8988T (cell line): ENCODE data around the gene CCDC91.
"Not testable (repeated sequence)": the region's sequence is repeated elsewhere in the genome, so short reads cannot be mapped to it uniquely, and the experiment has no call there.

Experiments used
- DNase-seq: peaks from one replicate; pipeline ENCODE4 v3.0.0; 2011

Gene CCDC91

GRCh38 chr12:28479097-28479496, 288.8 kb downstream of the CCDC91 start:
- not testable (repeated sequence) for DNase-seq

GRCh38 chr12:28479683-28480082, 289.4 kb downstream of the CCDC91 start:
- DNase-seq, result no peak

GRCh38 chr12:28484156-28484555, 293.9 kb downstream of the CCDC91 start:
- no peak for DNase-seq

DNA sequence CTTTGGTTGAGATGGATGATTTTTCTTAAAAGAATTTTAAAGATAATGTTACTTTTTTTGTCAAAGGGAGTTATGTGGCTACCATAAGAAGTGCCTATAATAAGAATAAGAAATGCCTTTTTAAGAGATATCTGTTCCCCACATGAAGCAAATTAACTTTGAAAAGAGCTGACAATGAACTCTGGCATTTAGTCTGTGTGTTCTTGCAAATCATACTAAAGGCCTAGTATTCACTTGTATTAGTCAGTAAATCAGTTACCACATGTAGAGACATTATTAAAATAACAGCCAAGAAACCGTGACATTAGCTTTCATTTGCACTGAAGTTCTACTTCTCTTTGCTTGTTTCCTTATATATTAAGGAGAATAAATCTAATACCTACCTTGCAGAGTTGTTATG, 296.3 kb downstream of the CCDC91 start:
- no peak for DNase-seq

GRCh38 chr12:28489246-28489645, 299.0 kb downstream of the CCDC91 start:
- no peak for DNase-seq

GRCh38 chr12:28497889-28498411, 307.7 kb downstream of the CCDC91 start:
- no peak for DNase-seq

- no peak for DNase-seq
These were observed 308.6 kb downstream of the CCDC91 start for GRCh38 chr12:28498850-28499249.

DNA sequence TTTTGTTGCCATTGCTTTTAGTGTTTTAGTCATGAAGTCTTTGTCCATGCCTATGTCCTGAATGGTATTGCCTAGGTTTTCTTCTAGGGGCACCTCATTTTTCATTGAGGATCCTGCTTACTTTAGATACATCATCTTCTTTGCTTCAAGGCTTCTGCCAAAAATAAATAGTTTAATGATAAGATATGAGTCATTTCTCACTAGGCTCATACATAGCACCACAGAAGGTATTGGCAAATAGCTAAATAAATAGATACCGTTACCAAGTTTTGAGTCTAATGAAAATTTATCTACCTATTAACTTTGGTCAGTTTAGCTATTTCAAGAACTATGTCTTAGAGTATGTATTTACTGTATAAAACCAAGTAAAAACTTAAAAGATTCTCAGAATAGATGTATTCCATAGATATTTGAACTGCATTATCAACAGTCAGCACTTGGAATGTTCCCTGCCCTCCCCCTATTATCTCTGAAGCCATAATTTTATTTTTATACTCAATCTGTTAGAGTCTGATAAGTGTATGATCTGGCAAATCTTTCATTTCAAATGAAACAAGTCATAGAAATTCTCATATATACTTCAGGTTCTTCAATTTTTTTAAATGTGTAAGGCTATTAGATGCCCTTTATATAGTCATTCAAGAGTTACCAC, 310.2 kb downstream of the CCDC91 start:
- DNase-seq, result no peak

DNA sequence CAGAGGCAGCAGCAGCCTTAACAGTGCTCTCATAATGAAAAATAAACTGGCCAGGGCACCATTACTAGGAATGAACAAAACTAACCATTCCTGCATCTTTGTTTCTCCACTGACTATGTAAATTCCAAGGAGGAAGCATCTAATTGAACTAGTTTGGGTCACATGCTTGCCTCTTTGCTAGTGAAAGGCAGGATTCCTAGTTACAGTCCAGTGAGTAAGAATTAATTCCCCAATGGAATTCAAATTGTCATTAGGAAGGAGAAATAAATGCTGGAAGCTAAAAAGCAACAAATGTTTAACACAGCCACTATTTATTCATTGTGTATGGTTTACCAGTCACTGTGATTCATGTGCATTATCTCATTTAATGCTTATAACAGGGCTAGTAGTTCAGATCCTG, 316.0 kb downstream of the CCDC91 start:
- no peak for DNase-seq

DNA sequence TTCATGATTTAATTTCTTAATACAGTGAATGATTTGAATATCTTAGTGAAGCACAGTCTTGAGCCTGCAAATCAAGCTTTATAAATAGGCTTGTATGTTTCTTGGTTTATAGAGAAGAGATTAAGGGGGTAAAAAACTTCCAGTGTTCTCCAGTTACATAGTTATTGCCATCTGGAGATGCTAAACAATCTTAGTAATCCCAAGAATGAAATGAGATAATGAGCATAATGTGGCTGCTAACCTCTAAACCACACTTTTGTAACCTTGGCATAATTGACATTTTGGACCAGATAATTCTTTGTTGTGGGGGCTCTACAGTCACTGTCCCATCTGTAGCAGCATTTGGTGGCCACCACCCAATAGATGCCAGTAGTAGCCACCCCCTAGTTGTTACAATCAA, 316.8 kb downstream of the CCDC91 start:
- no peak for DNase-seq

DNA sequence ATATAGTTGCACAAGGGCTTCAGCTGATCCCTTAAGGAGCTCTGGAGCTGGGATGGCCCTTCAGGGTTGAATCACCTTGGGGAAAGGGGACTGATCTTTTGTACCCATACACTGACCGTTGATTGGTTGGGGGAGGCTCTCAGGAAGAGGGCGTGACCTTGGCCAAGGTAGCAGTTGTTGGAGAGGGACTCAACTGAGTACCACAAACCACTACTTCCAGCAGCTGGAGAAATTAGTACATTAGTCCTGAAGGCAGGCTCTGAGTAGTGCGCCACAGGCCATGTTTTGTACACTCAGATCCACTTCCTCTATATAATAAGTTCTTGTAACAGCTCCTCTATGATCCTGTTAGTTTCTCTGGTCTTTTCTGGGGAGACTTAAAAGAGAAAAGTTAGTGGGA, 317.6 kb downstream of the CCDC91 start:
- DNase-seq, result no peak

- no peak for DNase-seq
These were observed 322.1 kb downstream of the CCDC91 start for GRCh38 chr12:28512406-28512805.

- DNase-seq, result no peak
These were observed 322.6 kb downstream of the CCDC91 start for GRCh38 chr12:28512876-28513275.

- DNase-seq, result no peak
These were observed 323.7 kb downstream of the CCDC91 start for GRCh38 chr12:28513983-28514382.

- no peak for DNase-seq
These were observed 326.8 kb downstream of the CCDC91 start for GRCh38 chr12:28517101-28517500.

- no peak for DNase-seq
These were observed 337.5 kb downstream of the CCDC91 start for GRCh38 chr12:28527631-28528249.

DNA sequence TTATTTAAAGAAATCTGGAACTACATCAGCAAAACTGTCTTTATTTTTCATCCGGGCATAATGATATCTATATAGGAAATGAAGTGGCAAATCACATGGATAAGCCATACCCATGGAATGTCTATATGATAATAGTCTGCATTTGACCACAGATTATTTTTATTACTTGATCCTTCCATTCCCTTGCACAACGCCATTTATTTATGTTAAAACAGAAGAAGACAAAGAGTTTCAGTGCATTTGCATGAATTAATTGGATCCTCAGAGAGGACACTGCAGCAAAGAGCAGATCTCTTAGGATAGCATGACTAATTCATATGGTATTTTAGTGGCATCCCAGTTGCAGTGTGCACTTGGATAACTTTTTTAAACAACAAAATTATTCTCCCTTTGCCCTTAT, 345.0 kb downstream of the CCDC91 start:
- DNase-seq, result no peak

GRCh38 chr12:28536088-28536487, 345.8 kb downstream of the CCDC91 start:
- DNase-seq, result no peak

- DNase-seq, result no peak
These were observed 347.2 kb downstream of the CCDC91 start for GRCh38 chr12:28537474-28537873.

- no peak for DNase-seq
These were observed 349.6 kb downstream of the CCDC91 start for GRCh38 chr12:28539691-28540323.

GRCh38 chr12:28540324-28540714, 350.1 kb downstream of the CCDC91 start:
- DNase-seq, result no peak

DNA sequence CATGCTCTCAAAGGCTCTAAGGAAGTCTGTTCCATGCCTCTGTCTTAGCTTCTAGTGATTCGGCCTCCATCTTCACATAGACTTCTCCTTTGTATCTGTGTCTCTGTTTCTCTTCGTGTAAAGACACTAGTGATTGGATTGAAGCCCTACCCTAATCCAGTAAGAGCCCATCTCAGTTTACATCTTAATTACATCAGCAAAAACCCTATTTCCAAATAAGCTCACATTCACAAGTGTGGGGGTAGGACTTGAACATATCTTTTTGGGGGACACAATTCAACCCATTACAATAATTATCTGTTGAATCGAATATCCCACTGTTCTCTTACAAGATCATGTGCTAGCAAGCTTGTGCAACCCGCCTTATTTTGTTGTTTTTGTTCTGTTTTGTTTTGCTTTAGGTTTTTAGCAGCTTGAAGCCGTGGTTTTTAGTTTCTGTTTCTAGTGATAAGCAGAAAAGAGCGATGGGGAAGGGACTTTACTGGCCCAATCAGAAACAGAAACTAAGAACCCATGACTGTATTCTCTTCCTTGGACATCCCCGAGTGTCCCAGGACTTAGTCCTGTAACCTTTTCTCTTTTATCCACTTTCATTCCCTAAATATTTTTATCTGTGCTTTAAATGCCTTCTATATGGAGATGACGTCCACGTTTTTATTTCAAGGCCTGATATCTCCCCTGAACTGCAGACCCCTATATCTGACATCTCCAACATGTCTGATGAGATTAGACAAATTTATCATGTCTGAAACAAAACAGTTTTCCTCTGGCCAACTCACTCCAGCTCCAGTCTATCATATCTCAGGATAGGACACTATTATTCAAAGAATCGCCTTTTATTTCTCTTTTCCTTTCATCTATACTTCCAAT, 353.0 kb downstream of the CCDC91 start:
- no peak for DNase-seq
